GM21717 (cell line): ENCODE results near the gene PTTG1.

ENCODE experiments used
- ATAC-seq: cut with Tn5 transposase; IDR thresholded peaks from one replicate; pipeline ENCODE4 v1.9.1; 2021; ENCODE audit warnings: mild to moderate bottlenecking, moderate library complexity; ENCODE audit not compliant: unreplicated experiment

The PTTG1 gene

DNA sequence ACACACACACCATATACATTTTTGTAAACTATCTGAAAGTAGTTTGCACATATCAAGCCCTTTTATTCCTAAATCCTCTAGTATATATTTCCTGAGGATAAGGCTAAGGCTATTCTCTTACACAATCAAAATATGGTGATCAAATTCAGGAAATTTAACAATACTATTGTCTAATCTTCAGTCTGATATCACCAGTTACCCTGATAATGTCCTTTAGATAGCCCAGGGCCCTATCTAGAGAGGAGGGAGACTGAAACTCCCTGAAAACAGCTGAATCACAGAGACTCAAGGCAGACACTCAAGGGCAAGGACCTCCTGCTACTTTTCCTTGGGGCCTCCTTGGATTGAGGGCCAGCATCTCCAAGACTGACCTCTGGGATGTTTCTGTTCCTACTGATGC, 30.4 kb downstream of the PTTG1 start:
- ATAC-seq: no peak

- no peak for ATAC-seq
Observed at GRCh38 chr5:160452795-160453194, 31.1 kb downstream of the PTTG1 start.

DNA sequence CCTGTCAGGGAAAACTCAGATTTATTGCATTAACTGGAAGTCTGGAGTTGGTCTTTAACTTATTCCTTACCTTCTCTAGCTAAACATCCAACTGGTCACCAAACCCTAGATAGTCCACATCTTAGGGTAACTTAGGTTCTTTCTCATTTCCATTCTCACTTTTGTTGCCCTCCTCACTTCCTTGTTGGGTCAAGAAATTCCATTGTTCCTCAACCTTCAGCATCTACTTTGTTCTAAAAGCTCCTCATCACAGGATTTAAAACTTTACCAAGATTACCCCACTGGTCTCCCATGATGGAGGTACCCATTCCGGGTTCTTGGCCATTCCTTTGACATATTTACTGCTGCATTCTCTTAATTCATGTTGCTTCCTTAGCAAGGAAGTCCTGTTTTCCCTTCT, 32.1 kb downstream of the PTTG1 start:
- ATAC-seq: no peak

DNA sequence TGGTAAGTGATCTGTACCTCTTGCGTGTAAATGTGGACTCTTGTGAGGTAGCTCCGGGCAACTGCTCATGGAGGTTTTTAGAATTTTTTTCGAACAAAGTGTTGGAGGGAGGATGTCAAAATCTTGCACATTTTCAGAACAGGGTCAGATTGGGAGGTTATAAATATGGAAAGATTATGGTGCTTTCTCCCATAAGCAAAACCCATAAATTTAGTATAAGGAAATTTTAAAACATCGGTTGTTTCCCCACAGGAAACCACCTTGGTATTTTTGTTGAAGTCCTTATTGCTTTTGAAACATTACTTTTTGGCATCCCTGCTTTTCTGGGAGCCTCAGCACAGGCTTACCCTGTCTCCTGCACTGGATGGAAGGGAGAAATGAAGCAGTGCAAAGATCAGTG, 33.9 kb downstream of the PTTG1 start:
- ATAC-seq: no peak

GRCh38 chr5:160456480-160457177, 35.0 kb downstream of the PTTG1 start:
- ATAC-seq: no peak

DNA sequence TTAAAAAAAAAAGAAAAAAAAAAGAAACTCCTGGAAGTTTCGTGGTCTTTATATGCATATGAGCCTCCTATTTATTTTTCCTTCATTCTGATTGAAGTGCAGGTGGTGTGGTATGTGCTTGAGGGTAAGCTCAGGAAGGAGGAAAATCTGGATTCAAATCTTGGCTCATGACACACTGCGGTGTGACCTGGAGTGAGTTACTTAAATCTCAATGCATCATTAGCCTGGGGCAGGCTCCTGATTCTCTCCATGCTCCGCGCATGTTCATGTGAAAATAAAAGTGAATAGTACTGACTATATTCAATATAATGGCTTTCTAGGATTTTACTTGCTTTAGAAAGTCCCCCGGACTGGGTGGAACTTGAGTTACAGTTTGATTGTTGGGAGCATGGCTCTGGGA, 35.6 kb downstream of the PTTG1 start:
- no peak for ATAC-seq

DNA sequence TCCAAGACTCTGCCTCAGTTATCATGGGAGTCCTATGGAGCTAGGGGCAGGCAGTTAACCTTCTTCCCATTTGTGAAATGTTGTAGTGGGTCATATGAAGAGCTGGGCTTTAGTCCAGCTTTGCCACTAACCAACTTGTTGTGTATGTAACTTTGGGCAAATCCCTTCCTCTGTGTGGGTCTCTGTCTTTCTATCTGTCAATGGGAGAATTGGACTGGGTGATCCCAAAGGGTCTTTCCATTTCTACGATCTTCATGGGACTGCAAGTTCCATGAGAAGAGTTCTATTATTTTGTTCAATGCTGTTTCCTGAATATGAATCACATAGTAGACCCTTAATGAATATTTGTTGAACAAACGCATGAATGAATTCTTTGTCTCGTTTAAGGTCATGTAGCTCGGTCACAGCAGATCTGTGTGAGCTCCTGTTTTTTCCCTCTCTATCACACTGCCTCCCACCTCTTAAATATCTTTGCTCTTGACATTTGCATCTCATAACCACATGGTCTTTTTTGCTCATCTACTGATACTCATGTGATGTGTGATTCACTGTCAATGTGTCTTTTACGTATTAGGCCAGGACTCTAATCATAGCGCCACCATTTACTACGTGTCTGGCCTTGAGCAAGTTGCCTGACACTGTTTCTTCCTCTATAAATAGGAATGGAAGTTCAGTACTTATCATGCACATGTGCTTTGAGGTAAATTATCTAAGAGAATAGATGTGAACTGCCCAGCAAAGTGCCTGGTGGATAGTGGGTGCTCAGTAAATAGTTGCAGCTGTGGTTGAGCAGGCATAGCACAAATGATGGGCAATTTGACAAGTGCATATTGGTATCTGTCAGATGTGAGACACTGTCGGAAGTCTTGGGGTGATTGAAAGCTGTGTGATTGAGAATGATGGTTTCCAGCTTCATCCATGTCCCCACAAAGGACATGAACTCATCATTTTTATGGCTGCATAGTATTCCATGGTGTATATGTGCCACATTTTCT, 37.4 kb downstream of the PTTG1 start:
- ATAC-seq: peak; percentile 69

DNA sequence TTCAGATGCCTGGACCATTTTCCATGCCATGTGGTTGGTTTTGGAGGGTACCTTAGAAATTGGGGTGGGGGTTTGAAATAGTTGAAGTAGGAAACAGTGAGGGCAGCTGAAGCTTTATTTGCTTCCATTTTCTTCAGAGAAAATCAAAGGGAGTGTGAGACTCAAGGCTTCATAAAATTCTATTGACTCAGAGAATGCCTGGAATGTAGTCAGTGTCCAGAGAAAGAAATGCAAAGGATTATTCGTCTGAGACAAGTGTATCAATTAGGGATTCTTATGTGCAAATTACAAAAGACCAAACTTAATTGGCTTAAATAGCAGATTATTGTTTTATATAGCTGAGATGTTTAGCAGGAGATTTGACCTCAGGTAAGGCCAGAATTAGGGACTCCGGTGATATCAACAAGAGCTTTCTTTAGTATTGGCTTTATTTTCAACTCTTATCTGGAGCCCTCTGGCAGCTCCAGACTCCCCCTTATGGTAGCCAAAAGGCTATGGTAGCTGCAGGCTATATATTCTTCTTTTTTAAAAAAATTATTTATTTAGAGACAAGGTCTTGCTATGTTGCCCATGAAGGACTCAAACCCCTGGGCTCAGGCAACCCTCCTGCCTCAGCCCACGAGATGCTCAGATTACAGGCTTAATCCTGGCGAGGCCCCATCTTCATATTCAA, 38.9 kb downstream of the PTTG1 start:
- ATAC-seq: no peak

DNA sequence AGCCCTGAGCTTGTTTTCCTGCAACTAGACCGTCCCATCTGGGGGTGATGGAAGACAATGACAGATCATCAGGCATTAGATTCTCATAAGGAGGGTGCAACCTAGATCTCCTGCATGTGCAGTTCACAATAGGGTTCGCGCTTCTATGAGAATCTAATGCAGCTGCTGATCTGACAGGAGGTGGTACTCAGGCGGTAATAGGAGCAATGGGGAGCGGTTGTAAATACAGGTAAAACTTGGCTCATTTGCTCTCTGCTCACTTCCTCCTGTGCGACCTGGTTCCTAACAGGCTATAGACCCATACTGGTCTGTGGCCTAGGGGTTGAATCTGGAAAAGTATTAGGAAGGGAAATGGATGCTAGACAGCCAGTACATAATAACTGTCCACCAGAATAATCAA, 39.7 kb downstream of the PTTG1 start:
- no peak for ATAC-seq

DNA sequence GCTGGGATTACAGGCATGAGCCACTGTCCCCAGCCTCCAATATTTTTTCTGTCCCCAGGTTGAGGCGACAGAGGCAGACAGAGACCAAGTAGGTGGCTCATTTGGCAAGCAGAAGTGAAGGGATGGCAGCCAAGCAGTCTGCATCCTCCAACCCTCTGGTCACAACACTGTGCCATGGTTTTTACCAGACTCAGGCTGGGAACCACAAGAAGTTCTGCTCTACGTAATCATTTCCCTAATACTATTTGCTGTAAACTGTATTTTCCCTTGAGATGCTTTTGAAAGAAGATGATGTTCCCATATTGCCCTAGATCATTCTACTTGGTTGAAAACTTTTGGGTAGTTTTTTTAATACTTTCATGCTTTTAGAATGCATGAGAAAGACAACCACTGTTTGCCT, 40.5 kb downstream of the PTTG1 start:
- peak; percentile 34 for ATAC-seq

DNA sequence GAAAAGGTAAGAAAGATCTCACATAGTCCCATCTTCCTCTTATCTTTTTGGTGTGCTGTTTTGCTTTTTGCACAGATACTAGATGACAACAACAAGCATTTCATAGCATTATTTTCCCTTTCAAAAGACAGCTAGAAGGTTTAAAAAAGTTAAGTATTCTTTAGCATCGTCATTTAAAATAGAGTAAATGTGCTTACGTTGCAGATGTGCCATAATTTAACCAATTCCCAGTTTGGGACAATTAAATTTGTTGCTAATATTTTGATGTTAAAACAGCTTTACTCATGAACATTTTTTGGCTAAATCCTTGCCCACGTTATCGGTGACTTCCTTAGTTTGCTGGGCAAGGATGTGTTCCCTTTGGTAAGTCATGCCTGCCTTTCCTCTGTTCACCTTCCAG, 41.6 kb downstream of the PTTG1 start:
- no peak for ATAC-seq

GRCh38 chr5:160463740-160464465, 42.2 kb downstream of the PTTG1 start:
- no peak for ATAC-seq

GRCh38 chr5:160464466-160464797, 42.8 kb downstream of the PTTG1 start:
- ATAC-seq: no peak

DNA sequence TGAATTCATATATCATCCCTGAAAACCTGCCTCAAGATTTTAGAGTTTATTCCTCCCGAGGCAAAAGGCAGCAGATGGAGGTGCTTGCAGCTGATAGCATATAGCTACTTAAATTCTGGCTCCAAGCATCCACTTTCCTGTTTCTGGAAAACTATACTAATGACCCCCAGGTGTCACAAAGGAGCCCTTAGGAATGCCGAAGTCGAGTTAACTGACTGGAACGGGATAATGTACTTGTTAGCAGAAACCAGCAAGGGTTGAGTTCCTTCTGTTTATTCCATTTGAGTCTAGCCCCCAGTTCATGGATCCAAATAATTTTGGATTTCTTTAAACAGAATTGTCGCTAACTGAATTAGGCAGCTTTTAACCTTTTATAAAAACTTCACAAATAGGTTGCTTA, 44.5 kb downstream of the PTTG1 start:
- ATAC-seq: no peak

- no peak for ATAC-seq
Observed at GRCh38 chr5:160466889-160467554, 45.4 kb downstream of the PTTG1 start.

- peak; percentile 93 for ATAC-seq
Observed at GRCh38 chr5:160467555-160468362, 46.1 kb downstream of the PTTG1 start.

DNA sequence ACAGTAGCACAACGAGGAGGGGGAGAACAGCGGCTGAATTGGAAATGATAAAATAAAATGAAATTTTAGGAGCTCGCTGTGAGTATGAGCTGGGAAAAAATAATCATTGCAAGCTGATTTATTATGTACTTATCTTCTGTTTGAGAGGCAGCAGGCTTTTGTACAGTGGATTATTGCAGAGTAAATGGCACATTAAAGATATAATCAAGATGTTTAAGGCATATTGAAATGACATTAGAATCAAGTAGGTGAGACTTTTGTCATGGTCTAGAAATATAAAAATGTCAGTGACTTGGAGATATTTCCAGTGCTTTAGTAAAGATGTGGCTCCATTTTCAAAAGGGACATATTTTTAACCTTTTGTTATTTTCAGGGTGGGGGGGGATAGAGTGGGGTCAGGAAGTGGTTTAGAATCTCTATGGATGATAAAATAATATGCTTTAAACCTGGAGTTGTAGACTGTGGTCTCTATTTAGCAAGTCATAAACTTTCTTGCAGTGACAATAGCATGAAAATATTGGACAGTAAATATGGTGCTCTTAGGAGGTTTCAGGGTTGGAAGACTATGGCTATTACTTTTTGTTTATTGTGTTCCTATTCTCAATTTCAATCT, 46.8 kb downstream of the PTTG1 start:
- ATAC-seq: no peak

DNA sequence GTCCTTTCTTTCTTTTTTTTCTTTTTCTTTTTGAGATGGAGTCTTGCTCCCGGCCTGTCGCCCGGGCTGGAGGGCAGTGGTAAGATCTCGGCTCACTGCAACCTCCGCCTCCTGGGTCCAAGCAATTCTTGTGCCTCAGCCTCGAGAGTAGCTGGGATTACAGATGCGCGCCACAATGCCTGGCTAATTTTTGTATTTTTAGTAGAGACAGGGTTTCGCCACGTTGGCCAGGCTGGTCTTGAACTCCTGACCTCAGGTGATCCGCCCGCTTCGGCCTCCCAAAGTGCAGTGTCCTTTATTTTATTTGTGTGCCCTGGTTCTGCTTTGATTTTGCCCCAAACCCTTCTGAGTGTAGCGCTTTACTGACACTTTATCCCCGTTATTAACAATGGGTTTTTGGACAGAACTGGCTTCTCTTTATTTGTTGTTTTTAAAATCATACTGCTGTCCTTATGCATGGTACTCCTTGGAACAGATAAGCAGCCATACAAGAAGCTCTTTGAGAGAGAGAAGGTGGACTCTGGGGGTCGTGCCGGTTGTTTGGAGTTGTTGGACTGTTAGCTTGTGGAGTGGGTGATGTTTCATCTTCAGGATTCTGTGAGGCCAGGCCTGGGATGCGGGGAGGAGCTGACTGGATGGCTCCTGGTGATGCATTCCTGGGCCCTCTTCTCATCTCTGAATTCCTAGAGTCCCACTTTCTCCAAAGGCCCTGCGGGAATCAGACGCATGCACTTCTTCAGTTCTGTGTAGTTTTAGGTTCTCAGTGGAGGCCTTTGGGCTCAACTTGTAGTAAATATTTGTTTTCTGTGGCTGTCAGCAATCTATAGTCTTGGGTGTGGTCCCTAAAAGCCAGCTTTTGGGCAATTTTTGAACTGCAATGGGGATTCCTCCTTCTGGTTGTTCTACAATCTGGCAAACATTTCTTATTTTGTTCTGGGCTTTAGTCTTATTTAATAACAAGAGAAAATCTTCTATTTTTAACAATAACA, 47.8 kb downstream of the PTTG1 start:
- ATAC-seq: no peak
